ENCODE data around the gene E4F1. TPM values are rescaled to one million over a fixed set of nuclear protein-coding genes. Genes with fewer than 3 reads are reported as not detected.
A peak's percentile ranks its signal among the peaks of the same experiment; 100 is the strongest.

The E4F1 gene
- total and polyA plus RNA-seq, 9 of the 15 experiments (the other 6 are each of a cell fraction or from before 2014, with no cell fraction given) = 0.48 to 94.9 (median 20.4) TPM

- TF ChIP-seq MAZ (CRISPR knock-in tag; conservative IDR thresholded peaks at IDR 0.05 in 1 of 2, IDR thresholded peaks at IDR 0.05 in 1 of 2) (peak; percentile 62 to 90), ZNF184 (CRISPR knock-in tag; IDR thresholded peaks at IDR 0.05) (no peak), ARID1B (IDR thresholded peaks at IDR 0.05) (no peak), ARID3B (CRISPR knock-in tag; IDR thresholded peaks at IDR 0.05; ENCODE audit: borderline replicate concordance) (no peak), ZNF124 (CRISPR knock-in tag; IDR thresholded peaks at IDR 0.05) (no peak), ZNF79 (CRISPR knock-in tag; IDR thresholded peaks at IDR 0.05; ENCODE audit: low read depth) (no peak), CEBPB (tag; IDR thresholded peaks at IDR 0.05) (peak; percentile 98), ZHX1 (conservative IDR thresholded peaks at IDR 0.05; ENCODE audit: low read length) (0 out of 2 replicates have a peak, but pooled peaks have one; percentile 66), MED1 (CRISPR knock-in tag; IDR thresholded peaks at IDR 0.05; ENCODE audit: borderline replicate concordance) (no peak), L3MBTL2 (IDR thresholded peaks at IDR 0.05) (peak; percentile 56), HNRNPK (IDR thresholded peaks at IDR 0.05; ENCODE audit: low read depth, low read length, poor library complexity, severe bottlenecking) (no peak), CSDE1 (IDR thresholded peaks at IDR 0.05) (peak in 1 of 2 experiments; percentile 96; a peak in 2 of 4 replicates), BRD9 (IDR thresholded peaks at IDR 0.05; ENCODE audit: low read depth, partially characterized antibody) (no peak), MXD1 (CRISPR knock-in tag; IDR thresholded peaks at IDR 0.05; ENCODE audit: borderline replicate concordance, poor library complexity, severe bottlenecking) (no peak), FOXA3 (CRISPR knock-in tag; conservative IDR thresholded peaks at IDR 0.05 in 1 of 2, IDR thresholded peaks at IDR 0.05 in 1 of 2) (no peak), LCOR (CRISPR knock-in tag; IDR thresholded peaks at IDR 0.05) (0 out of 2 replicates have a peak, but pooled peaks have one; percentile 56)
Measured at GRCh38 chr16:2223221-2223941, at the start of gene E4F1 (continued).

Data from K562 (cell line).